Gastrocnemius medialis (tissue), 4 donors: ENCODE measurements around the gene CYP4A22.
"Not testable (repeated sequence)": the region's sequence is repeated elsewhere in the genome, so short reads cannot be mapped to it uniquely, and the experiment has no call there.

Experiments used
- CTCF ChIP-seq, 5 experiments: fragments of 450-650 bp in 3 of 5; fragments of 200-600 bp in 2 of 5; sonication (generic) in 2 of 5; IDR thresholded peaks in 4 of 5; conservative IDR thresholded peaks in 1 of 5; 1 replicate in 4 of 5; 2 replicates in 1 of 5; pipeline ENCODE4 v1.5.1; 2016 to 2019; ENCODE audit warnings: antibody characterized with exemption in 5 of 5, mild to moderate bottlenecking in 3 of 5, moderate library complexity in 3 of 5
- POLR2A ChIP-seq, 2 donors: fragments of 450-650 bp; IDR thresholded peaks; one replicate each; pipeline ENCODE4 v1.6.1; 2017; ENCODE audit warnings: antibody characterized with exemption in 2 of 2, mild to moderate bottlenecking in 2 of 2, moderate library complexity in 2 of 2

- TF ChIP-seq CTCF (IDR thresholded peaks at IDR 0.05 in 4 of 5, conservative IDR thresholded peaks at IDR 0.05 in 1 of 5); POLR2A (IDR thresholded peaks at IDR 0.05): not testable (repeated sequence)
These were observed 12.4 kb upstream of the CYP4A22 start for GRCh38 chr1:47124834-47125233.
